Muscle layer of duodenum (tissue), 2 donors: ENCODE data around the gene CRABP2.
A peak's percentile ranks its signal among the peaks of the same experiment; 100 is the strongest.

Experiments used
- H3K27ac ChIP-seq: one replicate; pipeline ENCODE4 v1.7.0; 2013; ENCODE audit warnings: mild to moderate bottlenecking, low read length
- H3K27me3 ChIP-seq: one replicate; pipeline ENCODE4 v1.7.0; 2013; ENCODE audit warnings: low read depth, mild to moderate bottlenecking, control low read depth, low read length
- H3K36me3 ChIP-seq, 2 donors: one replicate each; pipeline ENCODE4 v1.7.0; 2013; ENCODE audit warnings: low read length in 2 of 2, control low read depth in 1 of 2, mild to moderate bottlenecking in 1 of 2; ENCODE audit not compliant: insufficient read depth in 2 of 2, control insufficient read depth in 1 of 2
- H3K4me1 ChIP-seq, 2 donors: one replicate each; pipeline ENCODE4 v1.7.0; 2013; ENCODE audit warnings: low read length in 2 of 2, mild to moderate bottlenecking in 2 of 2, control low read depth in 1 of 2, moderate library complexity in 1 of 2; ENCODE audit not compliant: insufficient read depth in 2 of 2, control insufficient read depth in 1 of 2
- H3K4me3 ChIP-seq, 2 donors: one replicate each; pipeline ENCODE4 v1.7.0; 2013; ENCODE audit warnings: low read length in 2 of 2, low read depth in 1 of 2, mild to moderate bottlenecking in 1 of 2
- H3K9me3 ChIP-seq, 2 donors: one replicate each; pipeline ENCODE4 v1.7.0; 2013; ENCODE audit warnings: low read length in 2 of 2, control low read depth in 1 of 2, mild to moderate bottlenecking in 1 of 2; ENCODE audit not compliant: control insufficient read depth in 1 of 2
- donor health status: healthy.

CRABP2 gene

DNA sequence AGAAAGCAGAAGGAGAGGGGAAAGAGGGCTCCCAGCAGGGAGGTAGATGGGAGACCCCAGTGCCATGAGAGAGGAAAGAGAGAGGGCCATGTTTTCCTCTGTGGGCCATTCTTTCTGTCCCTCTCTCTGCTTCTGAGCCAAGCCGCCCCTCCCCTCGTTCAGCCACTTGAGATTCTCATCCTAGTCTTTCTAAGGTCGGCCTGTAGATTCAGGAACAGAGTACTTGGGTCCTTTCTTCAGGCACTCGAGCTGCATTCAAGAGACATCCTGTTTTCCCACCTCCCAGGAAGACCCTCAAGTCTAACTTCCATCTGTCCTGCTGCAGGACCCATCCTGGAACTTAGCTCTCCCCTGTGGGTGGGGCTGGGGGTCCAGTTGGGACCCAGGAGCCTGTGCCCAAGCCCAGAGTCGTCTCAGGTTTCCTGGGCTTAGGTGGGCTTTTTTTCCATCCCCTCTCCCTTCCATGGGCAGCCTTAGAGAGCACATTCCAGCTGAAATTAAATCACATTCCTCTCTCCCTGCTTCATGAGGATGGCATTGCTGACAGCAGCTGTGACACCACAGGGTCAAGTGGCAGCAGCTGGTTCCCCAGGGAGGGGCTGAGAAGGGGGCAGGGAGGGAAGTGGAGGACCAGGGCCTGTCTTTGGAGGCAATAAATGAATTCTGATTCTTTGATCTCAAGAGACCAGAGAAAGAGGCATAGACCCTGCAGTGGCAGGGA is 41.2 kb downstream of the CRABP2 start:
- H3K4me3 ChIP-seq, result peak overlapping the region; percentile 7 to 31
- H3K9me3 ChIP-seq, result no peaks in the 10 kb centered on the region
- H3K27me3 ChIP-seq, result no peaks in the 10 kb centered on the region
- H3K27ac ChIP-seq, result peak overlapping the region; percentile 62
- H3K4me1 ChIP-seq, result peaks cover 47 to 86% of the 10 kb centered on the region in 2 donors
- no peaks in the 10 kb centered on the region for H3K36me3 ChIP-seq

DNA sequence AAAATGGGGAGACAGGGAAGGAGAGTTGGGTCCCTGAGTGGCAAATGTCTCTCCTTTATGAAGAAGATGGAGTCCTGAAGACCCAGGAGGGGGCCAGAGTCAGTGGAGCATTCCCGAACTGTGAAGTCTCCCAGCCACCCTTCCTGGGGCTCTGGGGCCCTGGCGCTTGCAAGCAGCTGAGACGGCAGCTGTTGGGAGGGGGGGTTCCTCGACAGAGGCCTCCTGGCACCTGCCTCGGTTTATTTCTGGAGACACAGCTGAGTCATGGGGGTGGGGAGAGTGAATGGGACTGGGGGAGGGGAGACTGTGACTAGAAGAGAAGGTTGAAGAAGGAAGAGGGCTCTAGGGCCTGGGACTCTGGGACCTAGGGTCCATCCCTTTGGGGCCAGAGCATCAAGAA is 42.2 kb downstream of the CRABP2 start:
- Histone ChIP-seq H3K27me3 (no peaks in the 10 kb centered on the region), H3K4me1 (peaks cover 47 to 79% of the 10 kb centered on the region in 2 donors), H3K36me3 (no peaks in the 10 kb centered on the region), H3K4me3 (no peak overlapping the region), H3K9me3 (no peaks in the 10 kb centered on the region), H3K27ac (peak overlapping the region; percentile 67)

DNA sequence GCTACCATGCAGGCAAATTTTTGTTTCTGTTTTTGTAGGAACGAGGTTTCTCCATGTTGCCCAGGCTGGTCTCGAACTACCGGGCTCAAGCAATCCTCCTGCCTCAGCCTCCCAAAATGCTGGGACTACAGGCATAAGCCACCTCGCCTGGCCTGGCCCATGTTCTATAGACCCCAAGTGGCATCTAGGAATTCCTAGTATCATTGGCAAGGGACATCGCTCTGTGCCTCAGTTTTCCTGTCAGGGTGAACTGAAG is 42.7 kb downstream of the CRABP2 start:
- Histone ChIP-seq H3K4me3 (no peak overlapping the region), H3K4me1 (peaks cover 42 to 78% of the 10 kb centered on the region in 2 donors), H3K36me3 (no peaks in the 10 kb centered on the region), H3K9me3 (no peaks in the 10 kb centered on the region), H3K27me3 (no peaks in the 10 kb centered on the region), H3K27ac (peak overlapping the region; percentile 67)

DNA sequence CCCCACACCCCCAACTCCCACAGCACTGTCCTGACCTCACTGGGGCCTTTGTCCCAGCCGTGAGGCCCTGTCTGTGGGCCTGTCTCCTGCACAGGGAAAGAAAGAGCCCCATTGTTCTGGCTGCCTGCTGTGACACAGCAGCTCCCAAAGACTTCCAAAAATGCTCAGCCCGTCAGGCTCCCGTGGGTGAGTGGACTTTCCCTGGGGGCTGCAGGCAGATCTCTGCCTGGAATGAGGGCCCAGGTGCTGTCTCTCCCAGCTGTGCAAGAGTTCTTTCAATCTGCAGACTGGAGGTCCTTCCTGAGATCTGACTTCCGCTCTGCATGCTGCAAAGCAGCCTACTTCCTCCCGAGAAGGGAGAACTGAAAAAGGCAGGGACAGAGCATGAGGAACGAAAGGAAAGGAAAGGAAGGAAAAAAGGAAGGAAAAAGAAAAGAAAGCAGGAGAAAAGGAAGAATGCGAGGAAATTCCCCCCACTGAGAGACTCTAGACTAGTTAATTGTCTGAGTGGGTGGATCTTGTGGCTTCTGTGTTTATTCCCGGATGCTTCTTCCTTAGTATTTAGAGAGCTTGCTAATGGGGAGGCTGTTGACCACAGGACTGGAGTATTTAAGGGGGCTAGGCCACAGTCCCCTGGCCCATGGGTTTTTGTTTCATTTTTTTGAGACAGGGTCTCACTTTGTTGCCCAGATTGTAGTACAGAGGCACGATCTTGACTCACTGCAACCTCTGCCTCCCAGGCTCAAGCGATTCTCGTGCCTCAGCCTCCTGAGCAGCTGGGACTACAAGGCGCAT is 43.2 kb downstream of the CRABP2 start:
- H3K27ac ChIP-seq, result peak overlapping the region; percentile 75
- no peaks in the 10 kb centered on the region for H3K9me3 ChIP-seq
- H3K4me1 ChIP-seq, result peaks cover 41 to 78% of the 10 kb centered on the region in 2 donors
- H3K4me3 ChIP-seq, result no peak overlapping the region
- no peaks in the 10 kb centered on the region for H3K36me3 ChIP-seq
- peaks cover under 1% of the 10 kb centered on the region for H3K27me3 ChIP-seq

DNA sequence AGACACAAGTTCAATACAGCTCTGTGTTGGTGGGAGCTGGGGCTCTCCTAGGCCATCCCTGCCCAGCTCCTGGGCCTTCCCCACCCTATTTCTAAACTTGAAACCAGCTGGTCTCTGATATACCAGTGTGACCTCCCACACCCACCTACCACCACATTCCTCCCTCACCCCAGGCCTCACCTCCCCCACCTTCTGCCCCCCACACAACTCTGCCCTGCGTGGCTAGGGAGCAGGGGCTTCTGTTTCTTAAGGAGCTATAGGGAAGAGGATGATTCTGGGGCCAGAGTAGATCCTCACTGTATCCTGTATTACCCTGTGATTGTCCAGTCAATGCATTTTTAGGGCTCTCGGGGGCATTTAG is 44.7 kb downstream of the CRABP2 start:
- H3K36me3 ChIP-seq, result no peaks in the 10 kb centered on the region
- H3K9me3 ChIP-seq, result no peaks in the 10 kb centered on the region
- peak overlapping the region; percentile 87 for H3K27ac ChIP-seq
- H3K4me1 ChIP-seq, result peaks cover 41 to 81% of the 10 kb centered on the region in 2 donors
- peaks cover 12% of the 10 kb centered on the region for H3K27me3 ChIP-seq
- H3K4me3 ChIP-seq, result peak overlapping the region; percentile 8 to 52

DNA sequence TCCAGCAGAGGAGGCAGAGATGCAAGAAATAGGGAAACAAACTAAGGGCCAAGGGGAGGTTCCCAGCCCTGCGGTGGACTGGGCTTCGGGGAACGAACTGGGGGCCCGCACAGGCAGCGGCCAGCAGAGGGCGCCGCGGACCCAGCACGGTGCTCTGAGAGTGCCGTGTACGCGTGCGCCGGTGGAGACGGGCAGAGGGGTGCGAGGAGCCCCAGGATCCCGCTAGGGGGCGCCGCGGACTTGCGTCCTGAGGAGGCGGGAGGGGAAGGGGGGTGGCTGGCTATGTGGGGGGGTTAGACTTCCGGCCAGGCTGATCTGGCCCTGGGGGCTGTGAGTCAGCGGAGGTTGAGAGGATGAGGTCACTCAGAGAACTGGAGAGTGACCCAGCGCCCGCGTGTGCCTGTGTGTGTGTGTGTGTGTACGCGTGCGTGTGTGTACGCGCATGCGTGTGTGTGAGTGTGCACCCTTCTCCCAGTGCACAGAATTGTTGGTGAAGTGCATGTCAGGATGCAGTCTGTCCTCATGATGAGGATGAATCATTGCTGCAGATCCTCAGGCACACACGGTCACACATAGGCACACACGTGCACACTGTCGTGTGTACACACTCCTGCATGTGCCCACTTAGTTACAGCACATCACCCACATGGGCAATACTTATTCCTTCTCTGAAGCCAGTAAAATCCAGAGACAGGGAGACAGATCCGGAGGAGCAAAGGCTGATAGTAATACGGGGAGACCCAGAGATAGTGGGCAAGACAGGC is 45.2 kb downstream of the CRABP2 start:
- Histone ChIP-seq H3K27ac (peak overlapping the region; percentile 87), H3K27me3 (peaks cover 12% of the 10 kb centered on the region), H3K36me3 (no peaks in the 10 kb centered on the region), H3K4me3 (peak overlapping the region; percentile 41 to 52), H3K4me1 (peaks cover 37 to 76% of the 10 kb centered on the region in 2 donors), H3K9me3 (no peaks in the 10 kb centered on the region)

DNA sequence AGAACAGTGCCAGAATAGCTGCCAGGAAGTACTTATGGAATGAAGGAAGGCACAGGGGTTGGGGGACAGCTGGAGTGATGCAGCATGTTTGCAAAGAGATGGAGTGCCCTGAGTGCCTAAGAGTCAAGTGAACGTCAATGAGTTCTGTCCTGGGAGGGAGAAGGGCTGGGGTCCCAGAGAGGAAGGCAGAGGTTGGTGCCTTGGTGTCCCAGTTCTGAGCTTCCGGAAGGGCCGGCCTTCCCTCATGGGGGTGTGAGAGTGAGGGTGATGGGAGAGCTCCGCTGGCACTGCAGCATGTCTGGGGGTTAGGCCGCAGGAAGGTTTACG is 45.8 kb downstream of the CRABP2 start:
- peaks cover 12% of the 10 kb centered on the region for H3K27me3 ChIP-seq
- peaks cover 33 to 70% of the 10 kb centered on the region in 2 donors for H3K4me1 ChIP-seq
- no peak overlapping the region for H3K27ac ChIP-seq
- no peaks in the 10 kb centered on the region for H3K9me3 ChIP-seq
- H3K4me3 ChIP-seq, result peak overlapping the region; percentile 37 to 41
- no peaks in the 10 kb centered on the region for H3K36me3 ChIP-seq

DNA sequence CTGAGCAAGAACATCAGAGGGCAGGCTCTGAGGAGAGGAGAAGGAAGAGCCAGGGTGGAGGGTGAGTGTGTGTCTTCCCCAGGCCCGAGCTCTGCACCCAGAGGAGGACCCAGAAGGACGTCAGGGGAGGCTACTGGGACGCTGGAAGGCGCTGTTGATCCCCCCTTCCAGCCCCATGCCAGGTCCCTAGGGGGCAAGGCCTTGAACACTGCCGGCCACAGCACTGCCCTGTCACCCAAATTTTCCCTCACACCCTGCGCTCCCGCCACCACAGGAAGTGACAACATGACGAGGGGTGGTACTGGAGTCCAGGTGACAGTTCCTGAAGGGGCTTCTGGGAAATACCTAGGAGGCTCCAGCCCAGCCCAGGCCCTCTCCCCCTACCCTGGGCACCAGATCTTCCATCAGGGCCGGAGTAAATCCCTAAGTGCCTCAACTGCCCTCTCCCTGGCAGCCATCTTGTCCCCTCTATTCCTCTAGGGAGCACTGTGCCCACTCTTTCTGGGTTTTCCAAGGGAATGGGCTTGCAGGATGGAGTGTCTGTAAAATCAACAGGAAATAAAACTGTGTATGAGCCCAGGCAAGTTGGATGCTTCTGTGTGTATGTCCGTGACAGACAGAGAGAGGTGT is 46.3 kb downstream of the CRABP2 start:
- peaks cover 12% of the 10 kb centered on the region for H3K27me3 ChIP-seq
- H3K36me3 ChIP-seq, result no peaks in the 10 kb centered on the region
- H3K9me3 ChIP-seq, result no peaks in the 10 kb centered on the region
- H3K27ac ChIP-seq, result no peak overlapping the region
- H3K4me1 ChIP-seq, result peaks cover 27 to 64% of the 10 kb centered on the region in 2 donors
- H3K4me3 ChIP-seq, result peak overlapping the region in 1 of 2 donors; percentile 37

DNA sequence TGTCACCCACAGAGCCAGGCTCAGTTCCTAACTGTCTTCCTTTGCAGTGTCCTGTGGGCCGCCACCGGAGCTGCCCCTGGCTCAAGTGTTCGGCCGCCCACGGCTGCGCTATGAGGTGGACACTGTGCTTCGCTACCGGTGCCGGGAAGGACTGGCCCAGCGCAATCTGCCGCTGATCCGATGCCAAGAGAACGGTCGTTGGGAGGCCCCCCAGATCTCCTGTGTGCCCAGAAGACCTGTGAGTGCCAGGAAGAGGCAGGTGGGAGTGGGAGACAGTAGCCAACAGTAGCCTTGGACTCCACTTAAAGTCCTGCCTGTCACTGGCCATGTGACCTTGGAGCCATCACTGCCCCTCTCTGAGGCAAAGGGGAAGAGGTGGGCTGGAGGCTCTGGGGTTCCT is 46.9 kb downstream of the CRABP2 start:
- Histone ChIP-seq H3K27ac (no peak overlapping the region), H3K36me3 (no peaks in the 10 kb centered on the region), H3K4me1 (peaks cover 27 to 59% of the 10 kb centered on the region in 2 donors), H3K9me3 (no peaks in the 10 kb centered on the region), H3K27me3 (peaks cover 12% of the 10 kb centered on the region), H3K4me3 (no peak overlapping the region)

DNA sequence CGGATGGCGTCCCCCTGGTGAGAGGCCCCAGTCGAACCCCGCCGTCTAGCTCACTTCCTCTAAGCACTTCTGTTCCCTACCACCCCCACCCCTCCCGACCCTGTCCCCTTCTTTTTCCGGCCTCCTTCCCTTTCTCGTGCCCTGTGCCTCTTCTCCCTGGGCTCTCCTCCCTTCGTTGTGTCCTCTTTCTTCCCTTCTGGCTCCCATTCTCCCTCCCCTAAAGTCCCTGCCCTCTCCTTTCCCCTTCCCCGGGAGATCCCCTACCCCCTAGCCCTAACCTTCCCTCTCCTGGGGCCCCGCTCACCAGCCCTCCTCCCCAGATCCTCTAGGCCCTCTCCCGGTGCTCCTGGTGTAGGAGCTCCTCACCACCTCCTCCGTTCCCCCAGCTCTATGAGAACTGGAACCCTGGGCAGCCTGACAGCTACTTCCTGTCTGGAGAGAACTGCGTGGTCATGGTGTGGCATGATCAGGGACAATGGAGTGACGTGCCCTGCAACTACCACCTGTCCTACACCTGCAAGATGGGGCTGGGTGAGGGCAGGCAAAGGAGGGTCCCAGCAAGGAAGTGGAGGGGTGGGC is 47.6 kb downstream of the CRABP2 start:
- Histone ChIP-seq H3K36me3 (no peaks in the 10 kb centered on the region), H3K9me3 (no peaks in the 10 kb centered on the region), H3K27ac (no peak overlapping the region), H3K4me3 (peak overlapping the region in 1 of 2 donors; percentile 58), H3K27me3 (peaks cover 12% of the 10 kb centered on the region), H3K4me1 (peaks cover 24 to 52% of the 10 kb centered on the region in 2 donors)
